WTC11 (cell line): ENCODE data around the gene RAD21L1.

ENCODE experiments used
- ATF1 ChIP-seq: sonication (generic); formaldehyde crosslinking; IDR thresholded peaks from 2 replicates; pipeline ENCODE4 v1.8.1; 2023; ENCODE audit warnings: mild to moderate bottlenecking, moderate library complexity, missing genetic modification reagents
- CBFB ChIP-seq: sonication (generic); formaldehyde crosslinking; IDR thresholded peaks from 2 replicates; pipeline ENCODE4 v1.8.1; 2022; ENCODE audit warnings: mild to moderate bottlenecking, low read depth, missing genetic modification reagents
- CTCF ChIP-seq: fragments of 200-600 bp; IDR thresholded peaks from 2 replicates; pipeline ENCODE4 v1.8.0; 2022; ENCODE audit warnings: antibody characterized with exemption
- ESRRA ChIP-seq: sonication (generic); formaldehyde crosslinking; IDR thresholded peaks from 2 replicates; pipeline ENCODE4 v1.8.1; 2022; ENCODE audit warnings: mild to moderate bottlenecking, missing genetic modification reagents, borderline replicate concordance
- MYBL2 ChIP-seq: sonication (generic); formaldehyde crosslinking; IDR thresholded peaks from 2 replicates; pipeline ENCODE4 v1.8.1; 2023; ENCODE audit warnings: mild to moderate bottlenecking, moderate library complexity, missing genetic modification reagents
- ZNF396 ChIP-seq: fragments of 250-450 bp; sonication (Bioruptor Pico); IDR thresholded peaks from 2 replicates; pipeline ENCODE4 v1.8.0; 2021; ENCODE audit warnings: mild to moderate bottlenecking, moderate library complexity, borderline replicate concordance
- TF ChIP-seq, protein P1 (sequence below): sonication (generic); formaldehyde crosslinking; IDR thresholded peaks from 2 replicates; pipeline ENCODE4 v1.8.1; 2023; ENCODE audit warnings: mild to moderate bottlenecking, missing genetic modification reagents, borderline replicate concordance

GRCh38 chr20:1278993-1279392, 53.1 kb downstream of the RAD21L1 start:
- no peak for TF ChIP-seq CTCF
- TF ChIP-seq ATF1 (CRISPR knock-in tag): no peak
- no peak for TF ChIP-seq ZNF396 (CRISPR knock-in tag)
- TF ChIP-seq, protein P1, sequence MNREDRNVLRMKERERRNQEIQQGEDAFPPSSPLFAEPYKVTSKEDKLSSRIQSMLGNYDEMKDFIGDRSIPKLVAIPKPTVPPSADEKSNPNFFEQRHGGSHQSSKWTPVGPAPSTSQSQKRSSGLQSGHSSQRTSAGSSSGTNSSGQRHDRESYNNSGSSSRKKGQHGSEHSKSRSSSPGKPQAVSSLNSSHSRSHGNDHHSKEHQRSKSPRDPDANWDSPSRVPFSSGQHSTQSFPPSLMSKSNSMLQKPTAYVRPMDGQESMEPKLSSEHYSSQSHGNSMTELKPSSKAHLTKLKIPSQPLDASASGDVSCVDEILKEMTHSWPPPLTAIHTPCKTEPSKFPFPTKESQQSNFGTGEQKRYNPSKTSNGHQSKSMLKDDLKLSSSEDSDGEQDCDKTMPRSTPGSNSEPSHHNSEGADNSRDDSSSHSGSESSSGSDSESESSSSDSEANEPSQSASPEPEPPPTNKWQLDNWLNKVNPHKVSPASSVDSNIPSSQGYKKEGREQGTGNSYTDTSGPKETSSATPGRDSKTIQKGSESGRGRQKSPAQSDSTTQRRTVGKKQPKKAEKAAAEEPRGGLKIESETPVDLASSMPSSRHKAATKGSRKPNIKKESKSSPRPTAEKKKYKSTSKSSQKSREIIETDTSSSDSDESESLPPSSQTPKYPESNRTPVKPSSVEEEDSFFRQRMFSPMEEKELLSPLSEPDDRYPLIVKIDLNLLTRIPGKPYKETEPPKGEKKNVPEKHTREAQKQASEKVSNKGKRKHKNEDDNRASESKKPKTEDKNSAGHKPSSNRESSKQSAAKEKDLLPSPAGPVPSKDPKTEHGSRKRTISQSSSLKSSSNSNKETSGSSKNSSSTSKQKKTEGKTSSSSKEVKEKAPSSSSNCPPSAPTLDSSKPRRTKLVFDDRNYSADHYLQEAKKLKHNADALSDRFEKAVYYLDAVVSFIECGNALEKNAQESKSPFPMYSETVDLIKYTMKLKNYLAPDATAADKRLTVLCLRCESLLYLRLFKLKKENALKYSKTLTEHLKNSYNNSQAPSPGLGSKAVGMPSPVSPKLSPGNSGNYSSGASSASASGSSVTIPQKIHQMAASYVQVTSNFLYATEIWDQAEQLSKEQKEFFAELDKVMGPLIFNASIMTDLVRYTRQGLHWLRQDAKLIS (CRISPR knock-in tag): no peak
- no peak for TF ChIP-seq ESRRA (CRISPR knock-in tag)
- TF ChIP-seq CBFB (CRISPR knock-in tag): no peak
- TF ChIP-seq MYBL2 (CRISPR knock-in tag): no peak
